SK-N-SH treated with all-trans-retinoic acid at 6 μM for 48 hours (cell line): ENCODE measurements around the gene DHRS7B.

ENCODE experiments used
- ATAC-seq: fragments of 200-7000 bp; cut with Tn5 transposase; 3 replicates; pipeline ENCODE4 v1.9.1; 2020; ENCODE audit warnings: mild to moderate bottlenecking, moderate library complexity
- ARNTL ChIP-seq: fragments of 450-650 bp; formaldehyde crosslinking; IDR thresholded peaks from 2 replicates; pipeline ENCODE4 v1.5.0; 2020; ENCODE audit warnings: low read depth, mild to moderate bottlenecking, moderate library complexity, borderline replicate concordance
- CREB5 ChIP-seq: fragments of 250-450 bp; sonication (Bioruptor Pico); IDR thresholded peaks from 2 replicates; pipeline ENCODE4 v1.5.1; 2020; ENCODE audit warnings: low read depth, mild to moderate bottlenecking, moderate library complexity
- CSRNP3 ChIP-seq: fragments of 250-450 bp; sonication (Bioruptor Pico); IDR thresholded peaks from 2 replicates; pipeline ENCODE4 v1.5.1; 2021; ENCODE audit warnings: mild to moderate bottlenecking, moderate library complexity
- ESRRG ChIP-seq: fragments of 250-450 bp; sonication (Bioruptor Pico); IDR thresholded peaks from 2 replicates; pipeline ENCODE4 v1.6.1; 2021; ENCODE audit warnings: mild to moderate bottlenecking
- GLIS3 ChIP-seq: fragments of 250-450 bp; sonication (Bioruptor Pico); IDR thresholded peaks from 2 replicates; pipeline ENCODE4 v1.5.0; 2020; ENCODE audit warnings: mild to moderate bottlenecking, moderate library complexity
- PPARA ChIP-seq: fragments of 250-450 bp; sonication (Bioruptor Pico); IDR thresholded peaks from 2 replicates; pipeline ENCODE4 v1.5.0; 2020; ENCODE audit warnings: mild to moderate bottlenecking, borderline replicate concordance
- RARB ChIP-seq: fragments of 250-450 bp; sonication (Bioruptor Pico); IDR thresholded peaks from 2 replicates; pipeline ENCODE4 v1.8.0; 2021; ENCODE audit warnings: mild to moderate bottlenecking, moderate library complexity
- TCF4 ChIP-seq: fragments of 250-450 bp; sonication (Bioruptor Pico); IDR thresholded peaks from 2 replicates; pipeline ENCODE4 v1.8.0; 2021; ENCODE audit warnings: mild to moderate bottlenecking, moderate library complexity, borderline replicate concordance
- TOX ChIP-seq: fragments of 250-450 bp; sonication (Bioruptor Pico); IDR thresholded peaks from 2 replicates; pipeline ENCODE4 v1.8.0; 2021; ENCODE audit warnings: mild to moderate bottlenecking, moderate library complexity, borderline replicate concordance
- TSHZ2 ChIP-seq: fragments of 250-450 bp; sonication (Bioruptor Pico); IDR thresholded peaks from 2 replicates; pipeline ENCODE4 v1.5.0; 2020; ENCODE audit warnings: mild to moderate bottlenecking, moderate library complexity
- ZC3H10 ChIP-seq: fragments of 250-450 bp; sonication (Bioruptor Pico); IDR thresholded peaks from 2 replicates; pipeline ENCODE4 v1.5.1; 2021; ENCODE audit warnings: mild to moderate bottlenecking, moderate library complexity
- ZFP3 ChIP-seq: fragments of 250-450 bp; sonication (Bioruptor Pico); IDR thresholded peaks from 2 replicates; pipeline ENCODE4 v1.5.0; 2020; ENCODE audit warnings: mild to moderate bottlenecking, moderate library complexity
- ZFP30 ChIP-seq: fragments of 450-650 bp; formaldehyde crosslinking; IDR thresholded peaks from 2 replicates; pipeline ENCODE4 v1.5.0; 2022; ENCODE audit warnings: mild to moderate bottlenecking, moderate library complexity
- ZNF565 ChIP-seq: fragments of 450-650 bp; formaldehyde crosslinking; conservative IDR thresholded peaks from 2 replicates; pipeline ENCODE4 v1.5.0; 2020; ENCODE audit warnings: low read depth, mild to moderate bottlenecking, moderate library complexity
- ZNF70 ChIP-seq: fragments of 450-650 bp; formaldehyde crosslinking; IDR thresholded peaks from 2 replicates; pipeline ENCODE4 v1.5.0; 2020; ENCODE audit warnings: mild to moderate bottlenecking, moderate library complexity
- ZNF8 ChIP-seq: fragments of 450-650 bp; formaldehyde crosslinking; IDR thresholded peaks from 2 replicates; pipeline ENCODE4 v1.5.0; 2020; ENCODE audit warnings: mild to moderate bottlenecking, moderate library complexity

The DHRS7B gene

GRCh38 chr17:21167303-21167702 is 40.5 kb downstream of the DHRS7B start:
- TF ChIP-seq CREB5 (no peak), ZC3H10 (no peak), ZFP3 (CRISPR knock-in tag) (no peak), ZFP30 (CRISPR knock-in tag) (no peak), TCF4 (no peak)
- no peak for ATAC-seq

- TF ChIP-seq ZNF565 (no peak), ARNTL (CRISPR knock-in tag) (no peak)
Observed at GRCh38 chr17:21168555-21168865, 41.7 kb downstream of the DHRS7B start.

GRCh38 chr17:21169496-21169895 is 42.7 kb downstream of the DHRS7B start:
- TF ChIP-seq ZNF565, result no peak
- no peak for TF ChIP-seq ZC3H10
- TF ChIP-seq ZFP30 (CRISPR knock-in tag), result no peak
- TF ChIP-seq TSHZ2 (CRISPR knock-in tag), result no peak
- no peak for TF ChIP-seq ESRRG
- TF ChIP-seq TOX, result no peak
- TF ChIP-seq GLIS3, result no peak
- TF ChIP-seq CSRNP3 (CRISPR knock-in tag), result no peak
- TF ChIP-seq, all 23 proteins: peak for 0
- ATAC-seq, result no peak

More at GRCh38 chr17:21168555-21168865, 41.7 kb downstream of the DHRS7B start:
- no peak for ATAC-seq

GRCh38 chr17:21170809-21171208 is 44.0 kb downstream of the DHRS7B start:
- ATAC-seq, result no peak
- TF ChIP-seq RARB (CRISPR knock-in tag) (no peak), ZNF8 (CRISPR knock-in tag) (no peak), PPARA (CRISPR knock-in tag) (no peak), ARNTL (CRISPR knock-in tag) (no peak), CSRNP3 (CRISPR knock-in tag) (no peak), ZNF70 (CRISPR knock-in tag) (no peak), TOX (no peak), TSHZ2 (CRISPR knock-in tag) (no peak), GLIS3 (no peak), CREB5 (no peak)
